ENCODE results near the gene OR7E24. TPM values are rescaled to one million over a fixed set of nuclear protein-coding genes. Genes with fewer than 3 reads are reported as not detected.
"Not testable (repeated sequence)": the region's sequence is repeated elsewhere in the genome, so short reads cannot be mapped to it uniquely, and the experiment has no call there.

The OR7E24 gene
- total RNA-seq, 1 experiment from 2014 or later: not detected

DNA sequence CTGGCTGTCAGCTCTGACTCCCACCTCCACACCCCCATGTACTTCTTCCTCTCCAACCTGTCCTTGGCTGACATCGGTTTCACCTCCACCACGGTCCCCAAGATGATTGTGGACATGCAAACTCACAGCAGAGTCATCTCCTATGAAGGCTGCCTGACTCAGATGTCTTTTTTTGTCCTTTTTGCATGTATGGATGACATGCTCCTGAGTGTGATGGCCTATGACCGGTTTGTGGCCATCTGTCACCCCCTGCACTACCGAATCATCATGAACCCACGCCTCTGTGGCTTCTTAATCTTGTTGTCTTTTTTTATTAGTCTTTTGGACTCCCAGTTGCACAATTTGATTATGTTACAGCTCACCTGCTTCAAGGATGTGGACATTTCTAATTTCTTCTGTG is 506 bp downstream of the OR7E24 start:
- H3K4me2 ChIP-seq (ENCODE audit: low read length): no peak overlapping the region
- H3K36me3 ChIP-seq (ENCODE audit: control insufficient read depth in 1 of 2, insufficient read depth in 2 of 2, low read length in 2 of 2): no peaks in the 10 kb centered on the region
- no peak overlapping the region for H3K27ac ChIP-seq (ENCODE audit: low read depth, low read length)
- RAD21 ChIA-PET (ENCODE audit: low non-redundant PET in 1 of 2, low total read pairs in 2 of 2, uncharacterized antibody in 2 of 2, unreplicated experiment in 2 of 2): no interaction called here
- H3K9me3 ChIP-seq (ENCODE audit: control insufficient read depth in 1 of 2, insufficient read depth in 1 of 2, low read depth in 1 of 2, low read length in 2 of 2): no peaks in the 10 kb centered on the region; a peak in 1 of 4 replicates
- CTCF ChIA-PET: no interaction called here
- no peaks in the 10 kb centered on the region for H3K9me2 ChIP-seq (ENCODE audit: insufficient read depth)
- DNase-seq (ENCODE audit: low read depth, low spot score) (no peak), ATAC-seq (no peak)
- H4K20me1 ChIP-seq (ENCODE audit: insufficient read depth): no peaks in the 10 kb centered on the region
- TF ChIP-seq ZNF274 (IDR thresholded peaks at IDR 0.05; ENCODE audit: low read depth, low read length): no peak
- no peak for TF ChIP-seq TCF7L2 (IDR thresholded peaks at IDR 0.05; ENCODE audit: borderline replicate concordance, extremely low read depth, insufficient read depth, insufficient read length)
- TF ChIP-seq SP1 (IDR thresholded peaks at IDR 0.05; ENCODE audit: low read depth): no peak
- TF ChIP-seq POLR2A (IDR thresholded peaks at IDR 0.05; ENCODE audit: borderline replicate concordance, extremely low read depth, insufficient read depth, insufficient read length): no peak
- TF ChIP-seq JUND (IDR thresholded peaks at IDR 0.05): no peak
- TF ChIP-seq CBX3 (IDR thresholded peaks at IDR 0.05; ENCODE audit: low read depth): no peak
- no peak for TF ChIP-seq CEBPB (IDR thresholded peaks at IDR 0.05; ENCODE audit: low read depth)
- no peak for TF ChIP-seq SIN3A (IDR thresholded peaks at IDR 0.05; ENCODE audit: low read depth)
- TF ChIP-seq RAD21 (IDR thresholded peaks at IDR 0.05; ENCODE audit: low read depth): no peak
- TF ChIP-seq, protein P1, sequence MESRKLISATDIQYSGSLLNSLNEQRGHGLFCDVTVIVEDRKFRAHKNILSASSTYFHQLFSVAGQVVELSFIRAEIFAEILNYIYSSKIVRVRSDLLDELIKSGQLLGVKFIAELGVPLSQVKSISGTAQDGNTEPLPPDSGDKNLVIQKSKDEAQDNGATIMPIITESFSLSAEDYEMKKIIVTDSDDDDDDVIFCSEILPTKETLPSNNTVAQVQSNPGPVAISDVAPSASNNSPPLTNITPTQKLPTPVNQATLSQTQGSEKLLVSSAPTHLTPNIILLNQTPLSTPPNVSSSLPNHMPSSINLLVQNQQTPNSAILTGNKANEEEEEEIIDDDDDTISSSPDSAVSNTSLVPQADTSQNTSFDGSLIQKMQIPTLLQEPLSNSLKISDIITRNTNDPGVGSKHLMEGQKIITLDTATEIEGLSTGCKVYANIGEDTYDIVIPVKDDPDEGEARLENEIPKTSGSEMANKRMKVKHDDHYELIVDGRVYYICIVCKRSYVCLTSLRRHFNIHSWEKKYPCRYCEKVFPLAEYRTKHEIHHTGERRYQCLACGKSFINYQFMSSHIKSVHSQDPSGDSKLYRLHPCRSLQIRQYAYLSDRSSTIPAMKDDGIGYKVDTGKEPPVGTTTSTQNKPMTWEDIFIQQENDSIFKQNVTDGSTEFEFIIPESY (IDR thresholded peaks at IDR 0.05; ENCODE audit: extremely low read depth, insufficient replicate concordance, low read length): no peak
- TF ChIP-seq, protein P2, sequence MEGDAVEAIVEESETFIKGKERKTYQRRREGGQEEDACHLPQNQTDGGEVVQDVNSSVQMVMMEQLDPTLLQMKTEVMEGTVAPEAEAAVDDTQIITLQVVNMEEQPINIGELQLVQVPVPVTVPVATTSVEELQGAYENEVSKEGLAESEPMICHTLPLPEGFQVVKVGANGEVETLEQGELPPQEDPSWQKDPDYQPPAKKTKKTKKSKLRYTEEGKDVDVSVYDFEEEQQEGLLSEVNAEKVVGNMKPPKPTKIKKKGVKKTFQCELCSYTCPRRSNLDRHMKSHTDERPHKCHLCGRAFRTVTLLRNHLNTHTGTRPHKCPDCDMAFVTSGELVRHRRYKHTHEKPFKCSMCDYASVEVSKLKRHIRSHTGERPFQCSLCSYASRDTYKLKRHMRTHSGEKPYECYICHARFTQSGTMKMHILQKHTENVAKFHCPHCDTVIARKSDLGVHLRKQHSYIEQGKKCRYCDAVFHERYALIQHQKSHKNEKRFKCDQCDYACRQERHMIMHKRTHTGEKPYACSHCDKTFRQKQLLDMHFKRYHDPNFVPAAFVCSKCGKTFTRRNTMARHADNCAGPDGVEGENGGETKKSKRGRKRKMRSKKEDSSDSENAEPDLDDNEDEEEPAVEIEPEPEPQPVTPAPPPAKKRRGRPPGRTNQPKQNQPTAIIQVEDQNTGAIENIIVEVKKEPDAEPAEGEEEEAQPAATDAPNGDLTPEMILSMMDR (IDR thresholded peaks at IDR 0.05 in 2 of 3, conservative IDR thresholded peaks at IDR 0.05 in 1 of 3; ENCODE audit: borderline replicate concordance in 1 of 3, insufficient read depth in 1 of 3, low read depth in 2 of 3, low read length in 2 of 3): no peak
- POLR2A ChIA-PET: no interaction called here
- H3K79me2 ChIP-seq (ENCODE audit: insufficient read depth, low read length): no peaks in the 10 kb centered on the region
- no peak overlapping the region for H3K9ac ChIP-seq (ENCODE audit: low read length)
- no peaks in the 10 kb centered on the region for H3K4me1 ChIP-seq (ENCODE audit: control insufficient read depth in 1 of 2, insufficient read depth in 2 of 2, low read length in 2 of 2)
- intact Hi-C loops (cut with micrococcal nuclease): no loop called here
- no TSS peak for BruUV-seq (replicated peaks)
- no peak overlapping the region for H3K4me3 ChIP-seq (replicated peaks in 1 of 2; ENCODE audit: low read depth in 1 of 2, low read length in 2 of 2)
- H2AFZ ChIP-seq (ENCODE audit: low read depth, low read length, poor library complexity, severe bottlenecking): no peak overlapping the region
- H3K27me3 ChIP-seq (ENCODE audit: insufficient read depth, low read length): no peaks in the 10 kb centered on the region

DNA sequence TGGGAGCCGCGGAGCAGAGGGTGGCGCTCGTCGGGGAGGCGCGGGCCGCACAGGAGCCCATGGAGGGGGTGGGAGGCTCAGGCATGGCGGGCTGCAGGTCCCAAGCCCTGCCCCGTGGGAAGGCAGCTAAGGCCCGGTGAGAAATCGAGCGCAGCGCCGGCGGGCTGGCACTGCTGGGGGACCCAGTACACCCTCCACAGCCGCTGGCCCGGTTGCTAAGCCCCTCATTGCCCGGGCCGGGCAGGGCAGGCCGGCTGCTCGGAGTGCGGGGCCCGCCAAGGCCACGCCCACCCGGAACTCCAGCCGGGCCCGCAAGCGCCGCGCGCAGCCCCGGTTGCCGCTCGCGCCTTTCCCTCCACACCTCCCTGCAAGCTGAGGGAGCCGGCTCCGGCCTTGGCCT is 32.8 kb downstream of the OR7E24 start:
- CTCF ChIA-PET; DNase-seq (ENCODE audit: low read depth, low spot score); RAD21 ChIA-PET (ENCODE audit: low non-redundant PET in 1 of 2, low total read pairs in 2 of 2, uncharacterized antibody in 2 of 2, unreplicated experiment in 2 of 2); H3K79me2 ChIP-seq (ENCODE audit: insufficient read depth, low read length); H3K36me3 ChIP-seq (ENCODE audit: control insufficient read depth in 1 of 2, insufficient read depth in 2 of 2, low read length in 2 of 2); H3K4me2 ChIP-seq (ENCODE audit: low read length); intact Hi-C loops (cut with micrococcal nuclease); H3K4me3 ChIP-seq (replicated peaks in 1 of 2; ENCODE audit: low read depth in 1 of 2, low read length in 2 of 2); ATAC-seq; POLR2A ChIA-PET; H3K9me2 ChIP-seq (ENCODE audit: insufficient read depth); H3K27me3 ChIP-seq (ENCODE audit: insufficient read depth, low read length); H3K4me1 ChIP-seq (ENCODE audit: control insufficient read depth in 1 of 2, insufficient read depth in 2 of 2, low read length in 2 of 2); H3K9ac ChIP-seq (ENCODE audit: low read length); H3K9me3 ChIP-seq (ENCODE audit: control insufficient read depth in 1 of 2, insufficient read depth in 1 of 2, low read depth in 1 of 2, low read length in 2 of 2); H4K20me1 ChIP-seq (ENCODE audit: insufficient read depth); H2AFZ ChIP-seq (ENCODE audit: low read depth, low read length, poor library complexity, severe bottlenecking); H3K27ac ChIP-seq (ENCODE audit: low read depth, low read length); BruUV-seq (replicated peaks): not testable (repeated sequence)
